Measurements from ENCODE around the gene PSMB10.

GRCh38 chr16:67964477-67965131 is 28.0 kb upstream of the PSMB10 start:
- no peak for TF ChIP-seq JUND (IDR thresholded peaks at IDR 0.05; ENCODE audit: low read length)
- TF ChIP-seq CTCF (IDR thresholded peaks at IDR 0.05; ENCODE audit: control extremely low read depth in 1 of 3, insufficient read depth in 1 of 3, low read depth in 1 of 3, low read length in 3 of 3): no peak
- no peak for TF ChIP-seq ZNF274 (IDR thresholded peaks at IDR 0.05; ENCODE audit: borderline replicate concordance, extremely low read depth, low read length)
- no peak for TF ChIP-seq CEBPB (IDR thresholded peaks at IDR 0.05; ENCODE audit: low read depth, low read length)
- no peak for TF ChIP-seq CBX8 (IDR thresholded peaks at IDR 0.05; ENCODE audit: borderline replicate concordance, low read depth, low read length)
- TF ChIP-seq E2F6 (IDR thresholded peaks at IDR 0.05): no peak
- no peak for TF ChIP-seq SIN3A (conservative IDR thresholded peaks at IDR 0.05 in 1 of 2, IDR thresholded peaks at IDR 0.05 in 1 of 2; ENCODE audit: low read depth in 1 of 2, low read length in 2 of 2)
- no peak for TF ChIP-seq POLR2A (IDR thresholded peaks at IDR 0.05; ENCODE audit: control extremely low read depth in 1 of 2, low read depth in 2 of 2, low read length in 2 of 2)

All from H1 (cell line).